ENCODE measurements around the gene PHLPP1. TPM values are rescaled to one million over a fixed set of nuclear protein-coding genes. Genes with fewer than 3 reads are reported as not detected.

The PHLPP1 gene
- total RNA-seq, 1 experiment from 2014 or later, result 14.7 TPM

DNA sequence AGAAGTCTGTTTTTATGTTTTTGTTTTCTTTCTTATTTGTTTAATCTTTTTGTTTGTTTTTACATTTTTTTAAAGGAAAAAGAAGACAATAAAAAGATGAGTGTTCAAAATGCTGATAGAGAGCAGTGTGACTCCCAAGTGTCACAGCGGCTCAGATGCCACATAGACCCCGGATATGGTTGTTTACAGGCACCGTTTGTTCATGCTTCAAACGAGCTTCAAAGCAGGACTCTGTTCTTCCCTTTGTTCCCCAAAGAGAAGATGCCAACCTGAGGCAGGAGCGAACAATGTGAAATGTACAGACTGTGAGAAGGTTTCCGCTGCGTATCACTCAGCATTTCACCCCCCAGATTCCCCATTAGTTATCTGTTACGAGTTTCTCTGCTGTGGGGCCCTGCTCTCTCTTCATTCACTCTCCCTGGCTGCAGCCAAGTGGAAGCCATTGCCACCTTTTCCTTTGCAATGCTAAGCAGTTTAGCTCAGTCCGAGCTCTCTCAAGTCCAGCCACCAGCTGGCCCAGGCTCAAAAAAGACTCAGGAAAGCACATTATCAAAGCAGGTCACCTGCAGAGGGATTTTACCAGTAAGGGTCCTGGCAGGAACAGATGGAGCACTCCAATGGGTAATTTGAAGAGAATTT lies 36.4 kb upstream of the PHLPP1 start:
- POLR2A ChIA-PET, result no interaction called here

More for the DNA sequence above, 36.4 kb upstream of the PHLPP1 start:
- no peak overlapping the region for H3K4me3 ChIP-seq (replicated peaks in 1 of 2; ENCODE audit: low read depth in 1 of 2, low read length in 2 of 2)
- no peaks in the 10 kb centered on the region for H3K4me1 ChIP-seq (ENCODE audit: control insufficient read depth in 1 of 2, insufficient read depth in 2 of 2, low read length in 2 of 2)
- no peaks in the 10 kb centered on the region for H3K9me2 ChIP-seq (ENCODE audit: insufficient read depth)
- CTCF ChIA-PET, result no interaction called here
- RAD21 ChIA-PET (ENCODE audit: low non-redundant PET in 1 of 2, low total read pairs in 2 of 2, uncharacterized antibody in 2 of 2, unreplicated experiment in 2 of 2), result interaction anchor here in 1 of 2 experiments (0.6 kb wide), 1 partner anchor 328 kb away, joined by 3 read pairs; no protein-coding TSS in a partner anchor
- H3K79me2 ChIP-seq (ENCODE audit: insufficient read depth, low read length), result no peaks in the 10 kb centered on the region
- no peak overlapping the region for H3K9ac ChIP-seq (ENCODE audit: low read length)
- BruUV-seq (replicated peaks), result no TSS peak
- DNase-seq (ENCODE audit: low read depth, low spot score), result no peak
- no peaks in the 10 kb centered on the region for H3K9me3 ChIP-seq (ENCODE audit: control insufficient read depth in 1 of 2, insufficient read depth in 1 of 2, low read depth in 1 of 2, low read length in 2 of 2)
- H3K4me2 ChIP-seq (ENCODE audit: low read length), result no peak overlapping the region
- TF ChIP-seq CBX3 (IDR thresholded peaks at IDR 0.05; ENCODE audit: low read depth) (no peak), ZFX (IDR thresholded peaks at IDR 0.05) (no peak), TCF7L2 (IDR thresholded peaks at IDR 0.05; ENCODE audit: borderline replicate concordance, extremely low read depth, insufficient read depth, insufficient read length) (no peak), ZNF274 (IDR thresholded peaks at IDR 0.05; ENCODE audit: low read depth, low read length) (no peak), EZH2 (IDR thresholded peaks at IDR 0.05) (no peak)
- TF ChIP-seq, protein P1, sequence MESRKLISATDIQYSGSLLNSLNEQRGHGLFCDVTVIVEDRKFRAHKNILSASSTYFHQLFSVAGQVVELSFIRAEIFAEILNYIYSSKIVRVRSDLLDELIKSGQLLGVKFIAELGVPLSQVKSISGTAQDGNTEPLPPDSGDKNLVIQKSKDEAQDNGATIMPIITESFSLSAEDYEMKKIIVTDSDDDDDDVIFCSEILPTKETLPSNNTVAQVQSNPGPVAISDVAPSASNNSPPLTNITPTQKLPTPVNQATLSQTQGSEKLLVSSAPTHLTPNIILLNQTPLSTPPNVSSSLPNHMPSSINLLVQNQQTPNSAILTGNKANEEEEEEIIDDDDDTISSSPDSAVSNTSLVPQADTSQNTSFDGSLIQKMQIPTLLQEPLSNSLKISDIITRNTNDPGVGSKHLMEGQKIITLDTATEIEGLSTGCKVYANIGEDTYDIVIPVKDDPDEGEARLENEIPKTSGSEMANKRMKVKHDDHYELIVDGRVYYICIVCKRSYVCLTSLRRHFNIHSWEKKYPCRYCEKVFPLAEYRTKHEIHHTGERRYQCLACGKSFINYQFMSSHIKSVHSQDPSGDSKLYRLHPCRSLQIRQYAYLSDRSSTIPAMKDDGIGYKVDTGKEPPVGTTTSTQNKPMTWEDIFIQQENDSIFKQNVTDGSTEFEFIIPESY (IDR thresholded peaks at IDR 0.05; ENCODE audit: extremely low read depth, insufficient replicate concordance, low read length), result no peak
- TF ChIP-seq, protein P2, sequence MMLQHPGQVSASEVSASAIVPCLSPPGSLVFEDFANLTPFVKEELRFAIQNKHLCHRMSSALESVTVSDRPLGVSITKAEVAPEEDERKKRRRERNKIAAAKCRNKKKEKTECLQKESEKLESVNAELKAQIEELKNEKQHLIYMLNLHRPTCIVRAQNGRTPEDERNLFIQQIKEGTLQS (IDR thresholded peaks at IDR 0.05), result no peak
- TF ChIP-seq, protein P3, sequence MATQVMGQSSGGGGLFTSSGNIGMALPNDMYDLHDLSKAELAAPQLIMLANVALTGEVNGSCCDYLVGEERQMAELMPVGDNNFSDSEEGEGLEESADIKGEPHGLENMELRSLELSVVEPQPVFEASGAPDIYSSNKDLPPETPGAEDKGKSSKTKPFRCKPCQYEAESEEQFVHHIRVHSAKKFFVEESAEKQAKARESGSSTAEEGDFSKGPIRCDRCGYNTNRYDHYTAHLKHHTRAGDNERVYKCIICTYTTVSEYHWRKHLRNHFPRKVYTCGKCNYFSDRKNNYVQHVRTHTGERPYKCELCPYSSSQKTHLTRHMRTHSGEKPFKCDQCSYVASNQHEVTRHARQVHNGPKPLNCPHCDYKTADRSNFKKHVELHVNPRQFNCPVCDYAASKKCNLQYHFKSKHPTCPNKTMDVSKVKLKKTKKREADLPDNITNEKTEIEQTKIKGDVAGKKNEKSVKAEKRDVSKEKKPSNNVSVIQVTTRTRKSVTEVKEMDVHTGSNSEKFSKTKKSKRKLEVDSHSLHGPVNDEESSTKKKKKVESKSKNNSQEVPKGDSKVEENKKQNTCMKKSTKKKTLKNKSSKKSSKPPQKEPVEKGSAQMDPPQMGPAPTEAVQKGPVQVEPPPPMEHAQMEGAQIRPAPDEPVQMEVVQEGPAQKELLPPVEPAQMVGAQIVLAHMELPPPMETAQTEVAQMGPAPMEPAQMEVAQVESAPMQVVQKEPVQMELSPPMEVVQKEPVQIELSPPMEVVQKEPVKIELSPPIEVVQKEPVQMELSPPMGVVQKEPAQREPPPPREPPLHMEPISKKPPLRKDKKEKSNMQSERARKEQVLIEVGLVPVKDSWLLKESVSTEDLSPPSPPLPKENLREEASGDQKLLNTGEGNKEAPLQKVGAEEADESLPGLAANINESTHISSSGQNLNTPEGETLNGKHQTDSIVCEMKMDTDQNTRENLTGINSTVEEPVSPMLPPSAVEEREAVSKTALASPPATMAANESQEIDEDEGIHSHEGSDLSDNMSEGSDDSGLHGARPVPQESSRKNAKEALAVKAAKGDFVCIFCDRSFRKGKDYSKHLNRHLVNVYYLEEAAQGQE (IDR thresholded peaks at IDR 0.05; ENCODE audit: low read depth), result no peak
- H2AFZ ChIP-seq (ENCODE audit: low read depth, low read length, poor library complexity, severe bottlenecking), result no peak overlapping the region
- H3K36me3 ChIP-seq (ENCODE audit: control insufficient read depth in 1 of 2, insufficient read depth in 2 of 2, low read length in 2 of 2), result no peaks in the 10 kb centered on the region
- no peak for ATAC-seq
- no peaks in the 10 kb centered on the region for H4K20me1 ChIP-seq (ENCODE audit: insufficient read depth)
- intact Hi-C loops (cut with micrococcal nuclease), result no loop called here
- no peak overlapping the region for H3K27ac ChIP-seq (ENCODE audit: low read depth, low read length)
- H3K27me3 ChIP-seq (ENCODE audit: insufficient read depth, low read length), result no peaks in the 10 kb centered on the region

Measured in HCT116 (cell line).